Activated T-cell treated with anti-CD3 and anti-CD28 coated beads for 1 hour (primary cell): Measurements from ENCODE around the gene TSHZ1.

Experiments
- DNase-seq: peaks from one replicate; pipeline ENCODE4 v3.0.0-alpha.2; 2020; ENCODE audit warnings: low read depth

The TSHZ1 gene

GRCh38 chr18:75276818-75277609 lies 66.4 kb downstream of the TSHZ1 start:
- no peak for DNase-seq

DNA sequence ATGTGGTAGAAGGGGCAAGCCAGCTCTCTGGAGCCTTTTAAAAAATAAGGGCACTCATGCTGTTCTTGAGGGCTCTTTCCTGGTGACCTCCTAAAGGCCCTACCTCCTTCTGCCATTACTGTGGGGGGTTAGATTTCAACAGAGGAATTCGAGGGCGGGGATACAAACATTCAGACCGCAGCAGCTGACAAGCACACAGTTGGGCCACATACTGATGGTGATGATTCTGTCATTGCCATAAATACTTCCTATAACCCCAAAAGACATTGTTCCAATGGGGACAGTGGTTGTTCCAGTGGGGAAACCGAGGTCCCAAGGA lies 67.0 kb downstream of the TSHZ1 start:
- DNase-seq: no peak

DNA sequence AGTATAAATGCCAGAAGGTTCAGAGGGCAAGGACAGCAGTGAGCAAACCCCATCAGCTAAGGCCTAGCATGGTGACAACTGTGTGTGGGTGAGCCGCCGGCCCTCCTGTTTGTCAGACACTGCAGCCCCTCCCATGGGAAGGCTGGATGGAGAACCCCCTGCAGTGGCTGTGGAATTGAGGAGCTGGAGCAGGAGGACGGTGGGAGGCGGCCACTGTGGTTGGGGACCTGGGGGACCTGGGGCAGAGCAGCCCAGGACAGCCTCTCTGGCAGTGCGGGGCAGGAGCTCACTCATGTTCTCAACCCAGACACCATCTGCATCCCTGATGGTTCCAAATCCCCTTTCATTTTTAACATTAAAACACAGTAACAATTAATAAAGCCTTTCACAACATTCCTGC lies 68.8 kb downstream of the TSHZ1 start:
- DNase-seq: no peak

- no peak for DNase-seq
Measured at GRCh38 chr18:75280427-75281280, 70.1 kb downstream of the TSHZ1 start.

DNA sequence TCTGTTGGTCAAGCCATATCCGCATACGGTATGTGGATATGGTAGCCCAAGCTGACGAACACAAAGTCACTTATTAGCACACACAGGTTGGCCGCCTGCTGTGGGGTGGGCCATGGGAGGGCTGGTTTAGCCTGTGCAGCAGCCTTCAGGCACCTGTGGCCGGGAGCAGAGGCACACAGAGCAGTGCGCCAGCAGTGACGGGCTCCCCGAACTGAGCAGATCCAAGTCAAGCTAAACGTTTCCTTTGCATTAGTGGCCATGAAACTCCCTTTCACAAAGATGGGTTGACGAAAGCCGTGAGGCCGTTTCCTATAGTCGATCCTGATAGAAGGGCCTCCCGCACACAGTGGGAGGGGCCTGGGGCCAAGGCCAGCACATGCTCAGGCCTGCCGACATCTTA lies 72.1 kb downstream of the TSHZ1 start:
- no peak for DNase-seq

DNA sequence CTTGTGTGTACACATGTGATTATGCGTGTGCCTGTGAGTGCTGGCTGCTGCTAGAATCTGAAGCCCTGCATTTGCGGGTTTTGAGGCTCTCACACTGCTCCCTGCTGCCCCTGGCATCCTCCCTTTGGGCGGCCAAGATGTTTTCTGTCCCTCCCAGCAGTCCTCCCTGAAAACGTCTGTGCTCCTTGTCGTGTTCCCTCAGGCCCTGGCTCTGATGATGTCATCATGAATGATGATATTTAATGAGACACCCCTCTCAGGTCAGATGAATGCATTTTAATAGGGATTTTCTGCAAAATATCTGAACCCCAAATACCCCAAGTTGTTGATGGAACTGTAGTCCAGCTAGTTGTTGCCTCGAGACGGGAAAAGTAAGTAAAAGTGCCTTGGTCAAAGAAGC lies 73.1 kb downstream of the TSHZ1 start:
- no peak for DNase-seq

DNA sequence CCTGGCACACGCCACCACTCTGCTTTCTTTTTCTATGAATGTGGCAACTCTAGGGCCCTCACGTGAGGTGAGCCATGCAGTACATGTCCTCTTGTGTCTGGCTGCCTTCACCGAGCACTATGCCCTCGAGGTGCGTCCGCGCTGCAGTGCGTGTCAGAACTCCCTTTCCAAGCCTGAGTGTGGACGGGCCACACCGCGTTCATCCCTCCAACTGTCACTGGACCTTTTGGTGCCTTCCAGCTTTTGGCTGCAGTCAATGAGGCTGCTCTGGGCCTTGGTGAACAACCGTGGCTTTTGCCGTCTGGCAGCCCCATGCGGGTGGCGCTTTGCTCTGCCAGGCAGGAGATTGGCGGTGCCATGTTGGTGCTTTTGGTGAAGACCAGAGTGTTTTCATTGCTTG lies 74.0 kb downstream of the TSHZ1 start:
- DNase-seq: no peak

DNA sequence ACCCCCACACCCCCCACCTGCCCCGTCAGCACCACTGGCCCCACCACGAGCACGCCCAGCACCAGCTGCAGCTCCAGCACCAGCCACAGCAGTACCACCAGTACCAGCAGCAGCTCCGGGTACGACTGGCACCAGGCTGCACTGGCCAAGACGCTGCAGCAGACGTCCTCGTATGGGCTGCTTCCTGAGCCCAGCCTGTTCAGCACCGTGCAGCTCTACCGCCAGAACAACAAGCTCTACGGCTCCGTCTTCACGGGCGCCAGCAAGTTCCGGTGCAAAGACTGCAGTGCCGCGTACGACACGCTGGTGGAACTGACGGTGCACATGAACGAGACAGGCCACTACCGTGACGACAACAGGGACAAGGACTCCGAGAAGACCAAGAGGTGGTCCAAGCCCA lies 75.3 kb downstream of the TSHZ1 start:
- no peak for DNase-seq

GRCh38 chr18:75287006-75287405 lies 76.4 kb downstream of the TSHZ1 start:
- no peak for DNase-seq

GRCh38 chr18:75287700-75288099 lies 77.1 kb downstream of the TSHZ1 start:
- no peak for DNase-seq

DNA sequence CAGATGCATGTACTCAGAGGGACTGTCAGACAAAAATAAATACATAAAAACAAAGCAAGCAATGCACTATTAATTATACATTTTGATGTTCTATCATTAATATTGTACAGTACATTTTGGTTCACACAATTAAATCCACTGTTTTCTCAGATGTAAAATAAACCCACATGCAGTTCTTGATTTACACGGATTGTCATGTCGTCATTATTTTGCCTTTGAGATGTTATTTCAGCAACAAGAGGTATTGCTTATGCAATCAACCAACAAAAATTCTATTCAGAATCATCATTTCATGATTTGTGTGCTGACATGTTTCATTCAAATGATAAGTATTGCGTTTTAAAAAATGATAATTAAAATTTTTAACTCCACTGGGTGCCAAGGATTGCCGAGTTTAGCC lies 79.2 kb downstream of the TSHZ1 start:
- DNase-seq: no peak

DNA sequence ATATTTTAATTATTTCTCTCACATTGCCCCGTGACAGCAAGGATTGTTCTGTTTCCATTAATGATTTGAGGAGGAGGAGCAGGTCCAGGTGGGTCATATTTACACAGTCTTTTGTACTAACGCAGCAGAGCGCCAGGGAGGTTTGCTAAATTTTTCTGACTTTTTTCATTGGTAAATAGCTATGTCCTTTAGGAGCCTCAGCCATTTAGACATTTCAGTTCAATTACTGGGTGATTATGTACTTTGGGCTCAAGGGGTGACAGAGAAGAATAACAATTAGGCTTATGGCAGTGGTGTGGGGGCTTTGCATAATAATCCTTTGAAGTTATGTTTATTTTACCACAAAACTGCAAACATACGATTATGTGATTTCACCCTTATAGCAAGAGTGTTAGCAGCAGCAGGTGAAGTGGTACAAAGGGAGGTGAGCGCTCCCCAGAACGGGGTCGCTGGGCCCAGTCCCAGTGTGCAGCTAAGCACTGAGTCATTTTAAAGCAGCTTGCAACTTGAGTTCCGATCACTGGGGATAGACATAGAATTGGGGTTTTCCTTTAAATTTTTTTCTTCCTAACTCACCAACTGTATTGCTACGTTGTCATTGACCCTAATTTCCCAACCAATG lies 80.3 kb downstream of the TSHZ1 start:
- DNase-seq: no peak

- no peak for DNase-seq
Measured at GRCh38 chr18:75291460-75291859, 80.9 kb downstream of the TSHZ1 start.

DNA sequence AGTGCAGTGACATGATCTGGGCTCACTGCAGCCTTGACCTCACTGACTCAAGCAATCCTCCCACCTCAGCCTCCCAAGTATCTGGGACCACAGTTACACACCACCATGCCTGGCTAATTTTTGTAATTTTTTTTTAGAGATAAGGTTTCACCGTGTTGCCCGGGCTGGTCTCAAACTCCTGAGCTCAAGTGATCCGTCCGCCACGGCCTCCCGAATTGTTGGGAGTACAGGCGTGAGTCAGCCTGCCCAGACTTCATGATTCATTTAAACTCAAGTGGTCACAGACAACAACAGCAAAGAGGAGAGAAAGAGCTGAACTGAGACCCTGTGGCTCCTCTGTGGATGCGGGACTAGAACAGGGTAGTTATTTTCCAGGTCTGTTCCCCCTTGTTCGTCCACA lies 83.0 kb downstream of the TSHZ1 start:
- no peak for DNase-seq

DNA sequence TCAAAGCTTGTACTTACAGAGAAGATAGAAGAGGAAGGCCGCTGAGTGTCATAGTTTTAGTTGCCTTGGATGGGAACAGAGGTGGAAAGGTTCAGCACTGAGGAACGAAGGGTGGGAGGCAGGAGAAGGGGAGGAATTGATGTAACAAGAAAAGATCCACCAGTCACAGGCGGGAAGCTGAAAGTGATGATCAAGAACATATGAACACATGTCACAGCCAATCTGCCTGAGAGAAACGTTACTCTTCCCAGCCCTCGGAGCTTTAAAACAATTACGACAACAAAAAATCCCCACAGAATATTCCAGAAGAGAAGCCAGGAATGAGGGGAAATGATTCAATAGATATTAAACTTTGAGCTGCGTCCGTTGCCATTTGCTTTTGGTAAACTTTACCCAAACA lies 87.1 kb downstream of the TSHZ1 start:
- no peak for DNase-seq

- no peak for DNase-seq
Measured at GRCh38 chr18:75304678-75305557, 94.3 kb downstream of the TSHZ1 start.

GRCh38 chr18:75305984-75306383 lies 95.4 kb downstream of the TSHZ1 start:
- no peak for DNase-seq

GRCh38 chr18:75307530-75307929 lies 96.9 kb downstream of the TSHZ1 start:
- DNase-seq: no peak

- DNase-seq: no peak
Measured at GRCh38 chr18:75309564-75309963, 99.0 kb downstream of the TSHZ1 start.

DNA sequence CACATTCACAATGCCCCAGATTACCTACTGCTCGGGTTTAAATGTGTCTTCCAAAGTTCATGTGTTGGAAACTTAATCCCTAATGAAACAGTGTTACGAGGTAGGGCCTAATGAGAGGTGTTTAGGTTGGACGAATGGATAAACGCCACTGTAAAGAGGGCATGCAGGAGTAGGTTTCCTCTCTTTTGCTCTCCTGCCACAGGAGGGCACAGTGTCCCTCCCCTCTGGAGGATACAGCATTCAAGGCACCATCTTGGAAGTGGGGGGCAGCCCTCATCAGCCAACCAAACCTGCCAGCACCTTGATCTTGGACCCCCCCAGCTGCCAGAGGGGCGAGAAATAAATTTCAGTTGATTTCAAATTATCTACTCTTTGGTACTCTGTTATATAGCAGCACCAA lies 103.5 kb downstream of the TSHZ1 start:
- no peak for DNase-seq

DNA sequence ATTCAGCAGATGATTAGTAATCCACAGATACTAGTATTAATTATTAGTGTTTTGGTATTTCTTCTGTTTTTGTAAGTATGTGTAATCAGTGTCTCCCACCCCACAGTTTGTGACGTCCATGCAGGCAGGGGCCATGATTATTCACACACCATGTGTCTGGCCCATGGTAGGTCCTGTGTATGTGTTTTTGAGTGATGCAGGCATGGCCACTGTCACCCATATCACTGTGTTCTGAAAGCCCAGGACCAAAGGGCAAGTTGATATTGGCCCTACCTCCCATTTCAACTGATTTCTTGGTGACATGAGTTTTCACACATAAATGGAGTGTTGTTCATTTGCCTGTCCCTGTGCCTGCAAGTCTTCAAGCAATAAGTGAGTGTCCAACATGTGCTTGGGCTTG lies 104.0 kb downstream of the TSHZ1 start:
- DNase-seq: no peak

DNA sequence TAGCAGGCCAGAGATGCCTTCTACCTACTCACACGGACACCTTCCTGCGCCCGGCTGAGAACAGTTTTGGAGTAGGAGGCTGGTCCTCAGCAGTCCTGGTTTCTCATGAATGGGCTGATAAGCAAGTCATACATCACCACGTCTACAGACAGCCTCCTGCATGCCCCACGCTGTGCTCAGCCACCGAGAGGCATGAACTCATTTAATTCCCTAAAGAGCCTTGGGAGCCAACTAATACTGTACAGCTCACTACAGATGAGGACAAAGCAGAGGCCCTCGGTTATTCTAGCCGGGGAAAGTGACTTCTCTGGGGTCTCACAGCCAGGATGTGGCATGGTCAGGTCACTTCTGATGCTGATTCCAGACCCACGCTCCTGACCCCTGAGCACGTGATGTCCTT lies 105.6 kb downstream of the TSHZ1 start:
- no peak for DNase-seq
